Muscle of leg (tissue), 11 donors: ENCODE measurements around the gene CDIP1. TPM values are rescaled to one million over a fixed set of nuclear protein-coding genes. Genes with fewer than 3 reads are reported as not detected.

Experiments used
- DNase-seq: peaks from one replicate; pipeline ENCODE4 v3.0.0; 2013
- H3K27ac ChIP-seq: one replicate; pipeline ENCODE4 v1.5.1; 2013; ENCODE audit warnings: mild to moderate bottlenecking, low read length, control low read depth
- H3K27me3 ChIP-seq: one replicate; pipeline ENCODE4 v1.6.1; 2013; ENCODE audit warnings: low read length; ENCODE audit not compliant: control insufficient read depth, insufficient read depth
- H3K36me3 ChIP-seq: one replicate; pipeline ENCODE4 v1.6.1; 2013; ENCODE audit warnings: low read length; ENCODE audit not compliant: control insufficient read depth, insufficient read depth
- H3K4me1 ChIP-seq: one replicate; pipeline ENCODE4 v1.6.1; 2013; ENCODE audit warnings: low read length; ENCODE audit not compliant: control insufficient read depth, insufficient read depth
- H3K4me3 ChIP-seq: one replicate; pipeline ENCODE4 v1.5.1; 2013; ENCODE audit warnings: low read length, control low read depth
- H3K9me3 ChIP-seq: replicated peaks from 2 replicates; pipeline ENCODE4 v1.6.1; 2013; ENCODE audit warnings: low read depth, low read length; ENCODE audit not compliant: control insufficient read depth
- WGBS: methylation state at CpG from one replicate; pipeline ENCODE4 v1.1.5; 2013; ENCODE audit warnings: missing lambda C conversion rate; ENCODE audit not compliant: insufficient coverage; 5-methylcytosine and 5-hydroxymethylcytosine counted together
- polyA plus RNA-seq, 8 donors: library from polyadenylated mRNA; unstranded; fragments of 120-200 nt; gene quantifications; one replicate each; pipeline versions ENCODE4 v1.2.1 to v1.2.3, GENCODE V29; 2013; ENCODE audit warnings: inconsistent platforms in 1 of 8, low replicate concordance in 1 of 8; ENCODE audit not compliant: insufficient read length in 8 of 8, insufficient read depth in 1 of 8
- total RNA-seq: library from RNA; stranded (reverse); fragments of 120-200 nt; gene quantifications from one replicate; pipeline ENCODE4 v1.2.4, GENCODE V29; 2013

Gene CDIP1
- total and polyA plus RNA-seq, 9 donors, result 16.3 to 47.4 (median 37.9) TPM

DNA sequence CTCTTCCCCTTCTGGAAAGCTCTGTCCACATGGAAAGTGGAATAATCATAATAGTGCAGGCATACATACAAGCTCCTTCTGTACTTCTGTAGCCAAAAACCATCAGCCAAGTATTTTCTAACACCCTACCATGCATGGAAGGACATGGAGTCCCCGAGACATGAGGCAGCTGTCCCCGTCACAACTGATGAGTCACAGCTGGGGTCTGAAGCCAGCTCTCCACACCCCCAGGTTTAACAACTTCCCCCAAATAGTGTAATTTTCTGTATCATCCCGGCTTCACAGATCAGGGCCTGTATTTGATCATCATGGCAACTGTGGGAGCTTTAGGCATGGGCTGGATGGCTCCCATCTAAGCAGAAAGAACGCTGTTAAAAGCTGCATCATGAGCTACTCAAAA lies 34.1 kb upstream of the CDIP1 start:
- H3K27me3 ChIP-seq, result no peaks in the 10 kb centered on the region
- peak overlapping the region; percentile 55 for H3K27ac ChIP-seq
- no peaks in the 10 kb centered on the region for H3K9me3 ChIP-seq
- peaks cover 7% of the 10 kb centered on the region for H3K4me1 ChIP-seq
- H3K36me3 ChIP-seq, result no peaks in the 10 kb centered on the region
- peak; percentile 67 for DNase-seq
- H3K4me3 ChIP-seq, result no peak overlapping the region
- WGBS, result 57% methylated on average over 4 of the region's 4 CpGs

DNA sequence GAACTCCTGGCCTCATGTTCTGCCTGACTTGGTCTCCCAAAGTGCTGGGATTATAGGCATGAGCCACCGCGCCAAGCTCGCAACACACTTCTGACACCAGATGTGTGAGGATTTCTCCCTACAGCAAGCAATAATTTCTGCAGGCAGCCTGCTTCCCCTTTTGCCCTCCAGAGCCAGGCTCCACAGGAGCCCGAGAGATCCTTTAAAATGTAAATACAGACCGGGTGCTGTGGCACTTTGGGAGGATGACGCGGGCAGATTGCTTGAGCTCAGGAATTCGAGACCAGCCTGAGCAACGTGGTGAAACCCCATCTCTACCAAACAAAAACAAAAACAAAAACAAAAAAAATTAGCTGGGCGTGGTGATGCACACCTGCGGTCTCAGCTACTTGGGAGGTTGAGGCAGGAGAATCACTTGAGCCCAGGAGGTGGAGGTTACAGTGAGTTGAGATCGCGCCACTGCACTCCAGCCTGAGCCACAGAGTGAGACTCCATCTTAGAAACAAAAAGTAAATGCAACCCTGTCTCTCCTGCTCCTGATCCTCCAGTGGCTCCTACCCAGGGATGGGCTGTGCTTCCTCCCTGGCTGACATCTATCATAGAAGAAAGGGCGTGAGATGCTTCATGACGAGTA lies 32.2 kb upstream of the CDIP1 start:
- Histone ChIP-seq H3K27ac (no peak overlapping the region), H3K9me3 (no peaks in the 10 kb centered on the region), H3K4me3 (no peak overlapping the region), H3K27me3 (no peaks in the 10 kb centered on the region), H3K4me1 (peaks cover 7% of the 10 kb centered on the region), H3K36me3 (no peaks in the 10 kb centered on the region)
- DNase-seq, result no peak
- WGBS, result 50% methylated on average over 4 of the region's 15 CpGs

DNA sequence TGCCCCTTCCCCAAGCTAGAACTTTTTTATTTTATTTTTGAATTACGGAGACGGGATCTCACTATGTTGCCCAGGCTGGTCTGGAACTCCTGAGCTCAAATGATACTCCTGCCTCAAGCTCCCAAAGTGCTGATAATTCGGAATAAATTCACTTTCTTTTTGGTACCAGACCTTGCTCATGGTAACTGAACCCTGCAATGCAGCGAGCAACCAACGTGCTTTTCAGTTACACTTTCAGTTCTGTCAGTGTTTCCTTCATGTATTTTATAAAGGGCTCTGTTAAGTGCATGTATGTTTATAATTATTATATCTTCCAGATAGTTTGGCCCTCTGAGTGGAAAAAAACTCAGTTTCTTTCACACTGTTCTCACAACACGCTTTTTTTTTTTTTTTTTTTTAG lies 31.5 kb upstream of the CDIP1 start:
- Histone ChIP-seq H3K27ac (no peak overlapping the region), H3K9me3 (no peaks in the 10 kb centered on the region), H3K4me3 (no peak overlapping the region), H3K27me3 (no peaks in the 10 kb centered on the region), H3K36me3 (no peaks in the 10 kb centered on the region), H3K4me1 (peaks cover 7% of the 10 kb centered on the region)
- WGBS, result 100% methylated on average over 3 of the region's 6 CpGs
- no peak for DNase-seq

DNA sequence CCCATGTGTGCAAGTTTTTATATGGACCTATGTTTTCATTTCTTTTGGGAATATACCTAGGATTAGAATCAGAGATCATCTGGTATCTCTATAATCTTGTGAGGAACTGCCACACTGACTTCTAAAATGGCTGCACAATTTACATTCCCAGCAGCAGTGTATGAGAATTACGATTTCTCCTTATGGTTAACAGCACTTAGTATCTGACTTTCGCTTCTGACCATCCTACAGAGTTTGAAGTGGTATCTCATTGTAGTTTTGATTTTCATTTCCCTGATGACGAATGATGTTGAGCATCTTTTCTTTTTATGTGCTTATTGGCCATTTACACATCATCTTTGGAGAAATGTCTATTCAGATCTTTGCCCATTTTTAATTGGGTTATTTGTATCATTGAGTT lies 27.6 kb upstream of the CDIP1 start:
- Histone ChIP-seq H3K9me3 (no peaks in the 10 kb centered on the region), H3K4me3 (no peak overlapping the region), H3K4me1 (peaks cover 4% of the 10 kb centered on the region), H3K27me3 (no peaks in the 10 kb centered on the region), H3K27ac (no peak overlapping the region), H3K36me3 (no peaks in the 10 kb centered on the region)
- WGBS, result no CpG with 5 or more reads among the region's 3 CpGs
- DNase-seq, result no peak

DNA sequence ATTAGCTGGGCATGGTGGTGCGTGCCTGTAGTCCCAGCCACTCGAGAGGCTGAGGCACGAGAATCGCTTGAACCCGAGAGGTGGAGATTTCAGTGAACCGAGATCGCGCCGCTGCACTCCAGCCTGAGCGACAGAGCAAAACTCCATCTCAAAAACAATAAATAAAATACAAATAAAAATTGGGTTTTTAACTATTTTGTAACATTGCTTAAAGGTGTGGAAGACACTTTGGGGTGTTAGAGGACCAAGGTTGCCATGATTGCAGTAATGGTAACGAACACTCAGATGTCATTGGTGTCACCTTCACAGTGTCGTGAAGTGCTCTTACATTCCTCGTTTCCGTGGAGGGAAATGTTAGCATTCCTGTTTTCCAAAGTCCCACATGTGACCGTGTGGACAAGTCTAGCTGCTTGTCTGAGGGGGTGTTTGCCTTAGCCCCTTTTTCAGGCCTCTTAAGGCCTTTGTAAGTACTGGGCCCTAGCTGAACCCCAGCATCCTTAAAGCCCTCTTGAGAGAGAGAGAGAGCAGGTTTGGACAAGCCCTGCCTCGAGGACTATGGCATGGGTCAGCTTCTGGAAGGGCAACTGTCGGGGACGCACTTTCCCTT lies 26.2 kb upstream of the CDIP1 start:
- Histone ChIP-seq H3K27me3 (no peaks in the 10 kb centered on the region), H3K36me3 (no peaks in the 10 kb centered on the region), H3K9me3 (no peaks in the 10 kb centered on the region), H3K4me1 (peaks cover 4% of the 10 kb centered on the region), H3K27ac (no peak overlapping the region), H3K4me3 (no peak overlapping the region)
- WGBS, result 77% methylated on average over 12 of the region's 18 CpGs
- no peak for DNase-seq

DNA sequence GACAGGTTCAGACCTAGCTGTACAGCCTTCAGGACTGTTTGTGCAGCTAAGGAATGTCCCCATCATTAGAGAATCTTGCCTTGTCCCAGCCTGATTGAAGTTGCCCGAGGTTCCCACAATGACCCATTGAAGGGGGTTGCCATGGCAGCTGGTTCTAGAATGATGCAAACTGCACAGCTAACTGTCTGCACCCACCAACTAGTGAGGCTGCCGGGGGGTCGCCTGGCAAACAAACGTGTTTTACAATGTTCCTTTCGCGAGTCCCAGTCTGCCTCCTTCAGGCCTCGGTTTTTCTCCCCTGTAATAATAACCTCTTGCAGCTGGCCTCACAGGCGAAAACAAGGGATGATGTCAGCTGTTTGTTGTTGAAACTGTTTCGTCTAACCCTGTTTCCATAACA lies 23.0 kb upstream of the CDIP1 start:
- H3K27ac ChIP-seq, result no peak overlapping the region
- no peaks in the 10 kb centered on the region for H3K27me3 ChIP-seq
- 43% methylated on average over 1 of the region's 9 CpGs for WGBS
- H3K4me1 ChIP-seq, result peaks cover 4% of the 10 kb centered on the region
- DNase-seq, result peak; percentile 50
- H3K9me3 ChIP-seq, result no peaks in the 10 kb centered on the region
- H3K36me3 ChIP-seq, result no peaks in the 10 kb centered on the region
- H3K4me3 ChIP-seq, result no peak overlapping the region

DNA sequence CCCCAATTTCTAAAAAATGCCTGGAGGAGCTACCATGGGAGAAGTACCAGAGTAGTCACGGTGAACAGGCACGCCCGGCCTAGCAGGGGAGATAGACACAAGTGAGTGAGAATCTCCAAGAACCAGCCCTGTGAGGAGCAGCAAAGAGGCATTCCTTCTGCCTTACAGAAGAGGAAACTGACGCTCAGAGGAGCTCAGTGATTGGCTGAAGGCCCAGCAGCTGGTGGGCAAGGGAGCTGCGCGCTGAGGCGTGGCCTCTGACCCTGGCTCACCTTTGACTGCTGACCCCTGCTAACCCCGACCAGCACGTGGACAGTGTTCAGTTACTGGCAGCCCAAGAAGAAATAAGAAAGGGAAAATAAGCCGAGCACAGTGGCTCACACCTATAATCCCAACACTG lies 19.4 kb upstream of the CDIP1 start:
- 58% methylated on average over 9 of the region's 10 CpGs for WGBS
- no peaks in the 10 kb centered on the region for H3K9me3 ChIP-seq
- H3K36me3 ChIP-seq, result no peaks in the 10 kb centered on the region
- H3K27me3 ChIP-seq, result no peaks in the 10 kb centered on the region
- no peak overlapping the region for H3K27ac ChIP-seq
- H3K4me3 ChIP-seq, result no peak overlapping the region
- H3K4me1 ChIP-seq, result peaks cover 7% of the 10 kb centered on the region
- DNase-seq, result no peak

DNA sequence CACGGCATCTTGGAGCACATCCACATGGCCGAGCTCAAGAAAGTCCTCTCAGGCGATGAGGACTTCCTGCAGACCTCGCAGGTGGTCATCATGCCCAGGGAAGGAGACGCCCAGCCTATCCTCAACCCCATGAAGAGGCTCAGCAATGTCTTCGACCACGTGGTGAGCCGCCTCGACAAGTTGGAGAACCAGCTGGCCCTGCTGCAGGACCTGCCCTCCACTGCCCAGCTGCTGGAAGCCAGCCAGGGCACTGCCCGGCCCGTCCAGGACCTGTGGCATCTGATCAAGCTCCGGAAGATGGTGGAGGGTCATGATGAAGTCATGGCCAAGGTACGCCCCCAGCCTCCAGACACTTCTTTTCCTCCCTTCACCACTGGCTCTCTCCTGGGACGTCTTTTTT lies 18.0 kb upstream of the CDIP1 start:
- no peak for DNase-seq
- Histone ChIP-seq H3K27me3 (no peaks in the 10 kb centered on the region), H3K27ac (no peak overlapping the region), H3K4me3 (no peak overlapping the region), H3K4me1 (peaks cover 9% of the 10 kb centered on the region), H3K36me3 (no peaks in the 10 kb centered on the region), H3K9me3 (no peaks in the 10 kb centered on the region)
- WGBS, result 81% methylated on average over 11 of the region's 14 CpGs

DNA sequence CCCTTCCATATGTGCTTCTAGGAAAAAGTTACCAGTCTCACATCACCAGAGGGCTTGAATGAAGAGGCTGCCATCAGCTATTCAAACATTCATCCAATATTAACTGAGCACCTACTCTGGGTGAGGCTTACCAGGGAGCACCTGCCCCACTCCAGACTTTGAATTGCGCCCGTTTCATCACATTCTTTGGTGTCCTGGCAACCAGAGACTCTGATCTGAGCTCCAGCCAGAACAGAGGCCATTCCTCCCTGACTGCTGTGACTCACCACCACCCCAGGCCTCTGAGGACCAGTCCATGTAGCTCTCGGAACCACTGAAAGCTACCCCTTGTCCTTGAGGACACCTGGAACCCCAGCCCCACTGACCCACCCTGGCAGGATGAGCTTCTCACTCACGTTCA lies 17.5 kb upstream of the CDIP1 start, which contains the start of gene C16orf96:
TSS of gene C16orf96 (plus strand) at position 229 of the 400 bp plus-strand sequence. CDS start at position 379, 150 bp downstream.
- no peaks in the 10 kb centered on the region for H3K27me3 ChIP-seq
- H3K27ac ChIP-seq, result no peak within 1 kb of the TSS
- DNase-seq, result no peak
- H3K4me1 ChIP-seq, result peaks cover 5% of the 10 kb centered on the region
- H3K4me3 ChIP-seq, result no peak within 1 kb of the TSS
- 76% methylated on average over 4 of the region's 4 CpGs for WGBS
- H3K36me3 ChIP-seq, result no peaks in the 10 kb centered on the region
- no peaks in the 10 kb centered on the region for H3K9me3 ChIP-seq

DNA sequence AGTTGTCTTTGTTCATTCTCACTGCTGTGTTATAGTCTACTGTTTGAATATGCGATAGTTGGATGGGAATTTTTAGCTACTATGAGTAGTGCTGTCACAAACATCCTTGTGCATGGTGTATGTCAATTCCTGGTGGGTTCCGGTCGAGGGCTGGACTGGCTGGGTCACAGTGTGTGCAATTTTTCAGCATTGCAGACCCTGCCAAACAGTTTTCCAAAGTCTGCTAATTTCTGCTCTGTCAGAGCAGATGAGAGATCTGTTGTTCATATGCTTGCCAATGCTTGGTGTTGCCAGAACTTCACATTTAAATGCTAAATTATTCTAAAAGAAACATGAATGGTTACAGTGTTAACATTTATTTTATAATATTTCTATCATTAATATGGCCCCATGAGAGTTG lies 14.0 kb upstream of the CDIP1 start:
- H3K27ac ChIP-seq, result no peak overlapping the region
- WGBS, result 20% methylated on average over 2 of the region's 3 CpGs
- peak; percentile 58 for DNase-seq
- H3K27me3 ChIP-seq, result no peaks in the 10 kb centered on the region
- H3K9me3 ChIP-seq, result no peaks in the 10 kb centered on the region
- no peak overlapping the region for H3K4me3 ChIP-seq
- no peaks in the 10 kb centered on the region for H3K36me3 ChIP-seq
- peaks cover 5% of the 10 kb centered on the region for H3K4me1 ChIP-seq
